ENCODE results near the gene PRKCA. TPM values are rescaled to one million over a fixed set of nuclear protein-coding genes. Genes with fewer than 3 reads are reported as not detected.

The PRKCA gene
- total and polyA plus RNA-seq, 9 of the 15 experiments (the other 6 are each of a cell fraction or from before 2014, with no cell fraction given), result 3.2 to 33.0 (median 17.8) TPM

DNA sequence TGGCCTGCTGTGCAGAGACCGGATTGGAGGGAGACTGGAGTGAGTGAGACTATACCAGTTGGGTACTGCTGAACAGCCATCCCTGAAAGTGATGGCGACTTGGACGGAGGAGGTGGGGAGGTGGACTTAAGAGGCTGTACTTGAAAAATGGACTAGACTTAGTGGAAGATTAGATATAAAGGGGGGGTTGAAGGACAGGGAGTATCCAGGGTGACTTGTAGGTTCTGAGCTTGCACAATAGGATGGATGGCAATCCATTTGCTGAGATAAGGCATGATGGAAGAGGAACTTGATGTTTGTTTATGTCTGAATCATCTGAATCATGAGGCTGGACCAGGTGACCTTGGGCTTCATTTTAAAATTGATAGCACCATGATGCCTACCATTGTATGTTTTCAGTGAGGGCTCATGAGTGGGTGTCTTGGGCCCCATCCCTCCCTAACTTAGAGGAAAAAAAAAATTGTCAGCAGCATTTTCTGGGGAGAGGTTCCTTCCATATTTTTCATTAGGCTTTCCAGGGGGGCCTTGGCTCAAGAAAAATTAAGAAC lies 41.2 kb downstream of the PRKCA start (continued):
- TF ChIP-seq ZBTB9 (CRISPR knock-in tag; IDR thresholded peaks at IDR 0.05) (no peak), HDGF (IDR thresholded peaks at IDR 0.05) (no peak; the same call in 1 of the 2 replicates), ZBED1 (IDR thresholded peaks at IDR 0.05) (no peak), NR4A1 (CRISPR knock-in tag; IDR thresholded peaks at IDR 0.05) (no peak), NR4A1 (tag; IDR thresholded peaks at IDR 0.05) (0 out of 2 replicates have a peak, but pooled peaks have one; percentile 17), LCOR (CRISPR knock-in tag; IDR thresholded peaks at IDR 0.05) (peak; percentile 47; the same call in 1 of the 2 replicates), SETDB1 (IDR thresholded peaks at IDR 0.05; ENCODE audit: low read length) (peak; percentile 56), MGA (IDR thresholded peaks at IDR 0.05) (no peak), MCM3 (IDR thresholded peaks at IDR 0.05) (no peak), SOX6 (IDR thresholded peaks at IDR 0.05) (peak; percentile 97), POLR3A (IDR thresholded peaks at IDR 0.05; ENCODE audit: borderline replicate concordance, extremely low read depth, insufficient read depth, insufficient read length) (no peak), TSC22D4 (tag; IDR thresholded peaks at IDR 0.05) (no peak), GABPB1 (CRISPR knock-in tag; IDR thresholded peaks at IDR 0.05) (no peak), RB1 (IDR thresholded peaks at IDR 0.05; ENCODE audit: low read depth) (no peak), RHOXF2B (CRISPR knock-in tag; conservative IDR thresholded peaks at IDR 0.05) (no peak), HDAC1 (IDR thresholded peaks at IDR 0.05) (peak in 1 of 2 experiments; percentile 96; a peak in 2 of 4 replicates)
- TF ChIP-seq, protein P1, sequence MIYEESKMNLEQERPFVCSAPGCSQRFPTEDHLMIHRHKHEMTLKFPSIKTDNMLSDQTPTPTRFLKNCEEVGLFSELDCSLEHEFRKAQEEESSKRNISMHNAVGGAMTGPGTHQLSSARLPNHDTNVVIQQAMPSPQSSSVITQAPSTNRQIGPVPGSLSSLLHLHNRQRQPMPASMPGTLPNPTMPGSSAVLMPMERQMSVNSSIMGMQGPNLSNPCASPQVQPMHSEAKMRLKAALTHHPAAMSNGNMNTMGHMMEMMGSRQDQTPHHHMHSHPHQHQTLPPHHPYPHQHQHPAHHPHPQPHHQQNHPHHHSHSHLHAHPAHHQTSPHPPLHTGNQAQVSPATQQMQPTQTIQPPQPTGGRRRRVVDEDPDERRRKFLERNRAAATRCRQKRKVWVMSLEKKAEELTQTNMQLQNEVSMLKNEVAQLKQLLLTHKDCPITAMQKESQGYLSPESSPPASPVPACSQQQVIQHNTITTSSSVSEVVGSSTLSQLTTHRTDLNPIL (CRISPR knock-in tag; IDR thresholded peaks at IDR 0.05), result no peak

All from K562 (cell line).